Brain microvascular endothelial cell (primary cell): ENCODE data around the gene ANKDD1B.

ENCODE experiments used
- DNase-seq: peaks from one replicate; pipeline ENCODE4 v3.0.0-alpha.2; 2020
- H3K27ac ChIP-seq: fragments of 250-450 bp; sonication (Bioruptor Pico); 2 replicates; pipeline ENCODE4 v1.5.1; 2020; ENCODE audit warnings: mild to moderate bottlenecking, moderate library complexity
- H3K27me3 ChIP-seq: fragments of 250-450 bp; sonication (Bioruptor Pico); replicated peaks from 2 replicates; pipeline ENCODE4 v1.5.1; 2020; ENCODE audit warnings: mild to moderate bottlenecking
- H3K36me3 ChIP-seq: fragments of 250-450 bp; sonication (Bioruptor Pico); replicated peaks from 2 replicates; pipeline ENCODE4 v1.5.1; 2020; ENCODE audit warnings: mild to moderate bottlenecking
- H3K4me3 ChIP-seq: 2 replicates; pipeline ENCODE4 v1.5.1; 2011; ENCODE audit warnings: low read depth, mild to moderate bottlenecking, control low read depth, low read length, moderate library complexity
- in situ Hi-C: cut with HindIII; loops from 2 replicates; pipeline ENCODE4 v1.10.0; 2017; ENCODE audit warnings: low sequenced_read_pairs, low pct_ligation_motif_present
- TF ChIP-seq, protein P1 (sequence below): IDR thresholded peaks from 2 replicates; pipeline ENCODE4 v1.5.1; 2011; ENCODE audit warnings: low read depth, mild to moderate bottlenecking, moderate library complexity, low read length, control low read depth, inconsistent platforms; ENCODE audit errors: missing control alignments

Gene ANKDD1B

GRCh38 chr5:75660678-75661465 lies 49.6 kb downstream of the ANKDD1B start:
- Histone ChIP-seq H3K27ac (no peak overlapping the region), H3K4me3 (no peak overlapping the region), H3K36me3 (no peaks in the 10 kb centered on the region), H3K27me3 (no peaks in the 10 kb centered on the region)
- no peak for DNase-seq
- TF ChIP-seq, protein P1, sequence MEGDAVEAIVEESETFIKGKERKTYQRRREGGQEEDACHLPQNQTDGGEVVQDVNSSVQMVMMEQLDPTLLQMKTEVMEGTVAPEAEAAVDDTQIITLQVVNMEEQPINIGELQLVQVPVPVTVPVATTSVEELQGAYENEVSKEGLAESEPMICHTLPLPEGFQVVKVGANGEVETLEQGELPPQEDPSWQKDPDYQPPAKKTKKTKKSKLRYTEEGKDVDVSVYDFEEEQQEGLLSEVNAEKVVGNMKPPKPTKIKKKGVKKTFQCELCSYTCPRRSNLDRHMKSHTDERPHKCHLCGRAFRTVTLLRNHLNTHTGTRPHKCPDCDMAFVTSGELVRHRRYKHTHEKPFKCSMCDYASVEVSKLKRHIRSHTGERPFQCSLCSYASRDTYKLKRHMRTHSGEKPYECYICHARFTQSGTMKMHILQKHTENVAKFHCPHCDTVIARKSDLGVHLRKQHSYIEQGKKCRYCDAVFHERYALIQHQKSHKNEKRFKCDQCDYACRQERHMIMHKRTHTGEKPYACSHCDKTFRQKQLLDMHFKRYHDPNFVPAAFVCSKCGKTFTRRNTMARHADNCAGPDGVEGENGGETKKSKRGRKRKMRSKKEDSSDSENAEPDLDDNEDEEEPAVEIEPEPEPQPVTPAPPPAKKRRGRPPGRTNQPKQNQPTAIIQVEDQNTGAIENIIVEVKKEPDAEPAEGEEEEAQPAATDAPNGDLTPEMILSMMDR, result no peak
- in situ Hi-C loops, result no loop called here

GRCh38 chr5:75662061-75662460 lies 50.8 kb downstream of the ANKDD1B start:
- TF ChIP-seq, protein P1, result no peak
- DNase-seq, result no peak
- no peaks in the 10 kb centered on the region for H3K27me3 ChIP-seq
- H3K27ac ChIP-seq, result no peak overlapping the region
- in situ Hi-C loops, result no loop called here
- no peak overlapping the region for H3K4me3 ChIP-seq
- no peaks in the 10 kb centered on the region for H3K36me3 ChIP-seq

DNA sequence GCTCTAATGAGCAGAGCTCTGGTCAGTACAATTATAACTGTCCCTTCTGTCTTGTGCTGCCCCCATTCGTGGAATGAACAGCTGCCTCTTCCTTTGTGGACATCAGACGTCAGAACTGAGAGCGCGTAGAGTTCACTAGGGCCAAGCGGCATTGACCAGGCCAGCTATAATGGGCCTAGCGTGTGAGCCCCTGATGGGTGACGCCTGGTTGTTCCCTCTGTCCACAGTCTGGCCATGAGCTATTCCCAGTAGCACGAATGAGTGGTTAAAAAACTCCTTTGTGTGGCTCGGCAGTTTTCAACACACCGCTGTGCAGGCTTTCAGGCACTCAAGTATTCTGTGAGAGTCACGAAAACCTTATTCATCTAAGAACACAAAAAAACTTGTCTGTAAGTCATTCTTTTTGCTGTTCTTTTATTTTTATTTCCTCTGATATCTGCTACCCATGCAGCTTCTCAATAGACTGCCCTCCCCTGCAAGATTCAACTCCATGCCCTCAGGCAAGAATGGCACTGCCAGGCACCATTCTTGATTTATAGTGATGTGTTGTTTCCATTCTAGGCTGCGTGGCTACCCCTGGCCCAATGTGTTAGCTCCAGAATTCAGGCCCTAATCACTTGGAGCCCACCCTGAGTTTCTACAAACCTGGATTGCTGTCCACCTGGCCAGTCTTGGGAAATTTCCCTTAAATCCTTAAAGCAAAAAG lies 52.5 kb downstream of the ANKDD1B start:
- Histone ChIP-seq H3K36me3 (no peaks in the 10 kb centered on the region), H3K27ac (no peak overlapping the region), H3K4me3 (no peak overlapping the region), H3K27me3 (no peaks in the 10 kb centered on the region)
- in situ Hi-C loops, result no loop called here
- DNase-seq, result no peak
- TF ChIP-seq, protein P1, result no peak

- Histone ChIP-seq H3K36me3 (no peaks in the 10 kb centered on the region), H3K4me3 (no peak overlapping the region), H3K27ac (no peak overlapping the region), H3K27me3 (no peaks in the 10 kb centered on the region)
- in situ Hi-C loops, result no loop called here
- DNase-seq, result no peak
- TF ChIP-seq, protein P1, result no peak
These were observed 53.7 kb downstream of the ANKDD1B start for GRCh38 chr5:75664979-75665378.

DNA sequence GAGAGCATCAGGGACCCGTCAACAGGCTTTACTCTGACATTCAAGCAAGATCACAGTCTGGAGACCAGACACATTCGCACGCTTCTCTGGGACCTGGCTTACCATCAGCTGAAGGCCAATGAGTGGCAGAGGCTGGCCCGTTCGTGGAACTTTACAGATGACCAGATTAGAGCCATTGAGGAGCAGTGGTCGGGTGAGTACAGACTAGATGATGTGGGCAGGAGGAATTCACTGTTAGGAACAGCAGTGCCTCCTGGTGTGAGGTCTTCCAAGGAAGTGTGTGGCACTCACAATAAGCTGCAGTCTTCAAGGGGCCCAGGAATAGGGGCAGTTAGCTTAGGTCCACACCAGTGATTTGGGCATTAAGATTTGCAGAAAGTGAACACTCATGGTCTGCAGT lies 55.5 kb downstream of the ANKDD1B start:
- Histone ChIP-seq H3K4me3 (no peak overlapping the region), H3K27ac (no peak overlapping the region), H3K36me3 (no peaks in the 10 kb centered on the region), H3K27me3 (no peaks in the 10 kb centered on the region)
- TF ChIP-seq, protein P1, result peak; percentile 28
- DNase-seq, result no peak
- in situ Hi-C loops, result no loop called here
